HG02938 (cell line): ENCODE results near the gene AGBL2.
"Not testable (repeated sequence)": the region's sequence is repeated elsewhere in the genome, so short reads cannot be mapped to it uniquely, and the experiment has no call there.

Experiments
- ATAC-seq: cut with Tn5 transposase; IDR thresholded peaks from one replicate; pipeline ENCODE4 v1.9.1; 2021; ENCODE audit warnings: mild to moderate bottlenecking, moderate library complexity; ENCODE audit not compliant: unreplicated experiment

Gene AGBL2

GRCh38 chr11:47640506-47640905, 74.7 kb downstream of the AGBL2 start:
- ATAC-seq, result not testable (repeated sequence)

- ATAC-seq, result not testable (repeated sequence)
These were observed 78.8 kb downstream of the AGBL2 start for GRCh38 chr11:47636331-47636730.

- ATAC-seq, result no peak
These were observed 83.7 kb downstream of the AGBL2 start for GRCh38 chr11:47631473-47631872.

GRCh38 chr11:47628026-47628425, 87.1 kb downstream of the AGBL2 start:
- ATAC-seq, result no peak

- ATAC-seq, result no peak
These were observed 88.9 kb downstream of the AGBL2 start for GRCh38 chr11:47626234-47626633.

GRCh38 chr11:47620836-47621378, 94.3 kb downstream of the AGBL2 start:
- ATAC-seq, result no peak

- ATAC-seq, result no peak
These were observed 97.8 kb downstream of the AGBL2 start for GRCh38 chr11:47617417-47617809.

GRCh38 chr11:47616726-47617416, 98.3 kb downstream of the AGBL2 start:
- no peak for ATAC-seq

GRCh38 chr11:47615249-47615648, 99.9 kb downstream of the AGBL2 start:
- ATAC-seq, result no peak

GRCh38 chr11:47611348-47611794, 103.8 kb downstream of the AGBL2 start:
- peak; percentile 78 for ATAC-seq

- ATAC-seq, result no peak
These were observed 105.5 kb downstream of the AGBL2 start for GRCh38 chr11:47609675-47610074.
